HG02798 (cell line): Measurements from ENCODE around the gene LANCL1.

Experiments
- ATAC-seq: cut with Tn5 transposase; IDR thresholded peaks from one replicate; pipeline ENCODE4 v1.9.1; 2021; ENCODE audit warnings: mild to moderate bottlenecking; ENCODE audit not compliant: unreplicated experiment, poor library complexity

Gene LANCL1

DNA sequence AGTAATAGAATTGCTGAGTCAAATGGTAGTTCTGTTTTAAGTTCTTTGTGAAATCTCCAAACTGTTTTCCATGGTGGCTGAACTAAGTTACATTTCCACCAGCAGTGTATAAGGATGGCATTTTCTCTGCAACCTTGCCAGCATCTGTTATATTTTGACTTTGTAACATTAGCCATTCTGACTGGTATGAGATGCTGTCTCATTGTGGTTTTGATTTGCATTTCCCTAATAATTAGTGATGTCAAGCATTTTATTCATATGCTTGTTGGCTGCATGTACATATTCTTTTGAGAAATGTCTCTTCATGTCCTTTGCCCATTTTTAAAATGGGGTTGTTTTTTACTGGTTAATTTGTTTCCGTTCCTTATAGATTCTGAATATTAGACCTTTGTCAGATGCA, 63.9 kb downstream of the LANCL1 start:
- no peak for ATAC-seq

GRCh38 chr2:210410542-210410941, 66.0 kb downstream of the LANCL1 start:
- no peak for ATAC-seq

DNA sequence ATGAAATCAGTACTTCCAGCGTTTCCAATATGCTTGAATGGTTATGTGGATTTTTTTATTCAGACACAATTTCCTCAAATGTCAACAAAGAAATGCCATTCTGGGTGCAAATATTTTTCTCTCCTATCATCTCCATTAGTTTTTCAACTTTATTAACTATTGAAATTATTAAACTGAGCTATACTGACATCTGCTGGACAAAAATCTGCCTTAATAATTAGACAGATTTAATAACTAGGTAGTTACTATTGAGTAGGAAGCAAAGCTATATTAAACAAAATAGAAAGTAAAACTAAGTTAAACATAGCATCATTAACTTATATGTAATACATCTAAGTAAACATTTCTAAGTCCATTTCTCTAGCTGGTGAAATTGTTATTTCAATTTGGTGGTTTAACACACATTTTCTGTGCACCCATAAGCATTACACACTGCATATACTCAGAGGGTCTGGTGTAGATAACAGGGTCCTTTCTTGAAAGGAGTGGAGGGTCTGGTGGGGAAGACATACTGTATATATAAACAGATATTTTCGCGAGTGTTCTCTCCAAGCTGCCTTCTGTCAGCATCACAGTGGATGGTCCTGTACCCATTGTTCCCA, 77.0 kb downstream of the LANCL1 start:
- peak; percentile 49 for ATAC-seq

- ATAC-seq = no peak
Measured at GRCh38 chr2:210392469-210392881, 84.1 kb downstream of the LANCL1 start.

DNA sequence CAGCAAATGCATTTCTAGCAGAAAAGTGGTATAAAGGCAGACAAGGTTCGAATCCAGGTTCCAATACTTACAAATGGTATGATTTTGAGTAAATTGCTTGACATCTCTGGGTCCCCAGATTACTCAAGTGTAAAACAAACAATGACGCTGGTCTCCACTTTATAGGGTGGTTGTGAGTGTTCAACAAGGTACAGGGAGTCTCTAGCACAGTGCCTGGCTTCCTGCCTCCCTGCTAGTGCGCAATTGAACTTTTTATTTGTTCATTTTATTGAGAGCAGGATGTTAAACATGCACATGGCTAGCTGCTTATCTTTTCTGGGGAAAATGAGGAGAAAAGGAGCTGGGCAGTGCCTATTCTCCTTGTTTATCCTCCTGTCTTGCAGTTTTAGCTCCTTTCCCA, 86.7 kb downstream of the LANCL1 start:
- ATAC-seq = no peak

DNA sequence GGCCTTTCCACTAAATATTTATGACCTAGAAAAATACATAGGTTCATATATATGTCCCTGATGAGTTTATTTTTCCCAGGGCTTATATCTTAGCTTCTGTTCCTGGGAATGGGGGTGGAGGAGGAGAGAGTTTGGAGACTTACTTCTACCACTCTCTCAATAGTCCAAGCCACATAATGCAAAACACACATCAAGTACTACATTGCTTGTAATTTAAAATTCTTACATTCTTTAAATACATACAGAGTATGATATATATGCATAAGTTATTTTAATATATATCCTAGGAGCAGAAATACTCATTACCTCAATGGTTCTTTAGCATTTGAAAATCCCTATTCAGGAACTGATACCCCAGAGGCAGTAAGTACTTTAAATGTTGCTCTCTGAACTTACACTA, 88.4 kb downstream of the LANCL1 start:
- ATAC-seq = no peak

DNA sequence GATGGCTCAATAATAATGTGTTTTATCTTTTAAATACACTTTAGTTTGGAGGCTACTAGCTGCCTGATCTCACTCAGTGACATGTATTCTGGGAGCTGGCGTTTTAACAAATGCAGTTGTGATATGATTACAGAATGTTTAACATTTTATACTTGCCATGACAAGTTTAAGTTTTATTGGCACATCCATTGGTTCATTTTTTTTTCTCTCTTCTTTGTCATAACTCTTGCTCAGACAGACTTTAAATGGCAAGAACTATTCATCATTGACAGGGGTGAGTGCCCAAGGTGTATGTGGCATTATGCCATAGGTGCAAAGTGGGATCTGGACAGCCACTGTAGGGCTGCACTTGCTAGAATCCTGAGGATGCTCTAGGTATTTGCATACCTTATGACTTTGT, 89.5 kb downstream of the LANCL1 start:
- ATAC-seq = no peak
